Osteoblast (primary cell): ENCODE data around the gene TBC1D5. TPM values are rescaled to one million over a fixed set of nuclear protein-coding genes. Genes with fewer than 3 reads are reported as not detected.
"Not testable (repeated sequence)": the region's sequence is repeated elsewhere in the genome, so short reads cannot be mapped to it uniquely, and the experiment has no call there.

ENCODE experiments used
- DNase-seq: peaks from one replicate; pipeline ENCODE4 v3.0.0; 2011; ENCODE audit warnings: low spot score, mixed read lengths; ENCODE audit not compliant: insufficient read length; ENCODE audit errors: missing footprints
- H2AFZ ChIP-seq: 2 replicates; pipeline ENCODE4 v1.6.0; 2011; ENCODE audit warnings: mild to moderate bottlenecking, low read length
- H3K27ac ChIP-seq: 2 replicates; pipeline ENCODE4 v1.5.1; 2011; ENCODE audit warnings: mild to moderate bottlenecking, low read depth, low read length, moderate library complexity
- H3K27me3 ChIP-seq: 2 replicates; pipeline ENCODE4 v1.6.0; 2012; ENCODE audit warnings: mild to moderate bottlenecking, control low read depth, inconsistent platforms, low read length, moderate library complexity; ENCODE audit not compliant: insufficient read depth
- H3K36me3 ChIP-seq: 2 replicates; pipeline ENCODE4 v1.5.1; 2011; ENCODE audit warnings: mild to moderate bottlenecking, low read length, control low read depth, moderate library complexity; ENCODE audit not compliant: insufficient read depth
- H3K4me1 ChIP-seq: 2 replicates; pipeline ENCODE4 v1.5.1; 2011; ENCODE audit warnings: mild to moderate bottlenecking, low read length, control low read depth, moderate library complexity; ENCODE audit not compliant: insufficient read depth
- H3K4me2 ChIP-seq: 2 replicates; pipeline ENCODE4 v1.6.0; 2011; ENCODE audit warnings: mild to moderate bottlenecking, low read length; ENCODE audit not compliant: insufficient read depth
- H3K4me3 ChIP-seq: fragments of 200-600 bp; sonication (generic); 3 replicates; pipeline ENCODE4 v1.5.1; 2012; ENCODE audit warnings: mild to moderate bottlenecking, low read length, inconsistent platforms; ENCODE audit not compliant: insufficient read depth
- H3K79me2 ChIP-seq: 2 replicates; pipeline ENCODE4 v1.6.0; 2012; ENCODE audit warnings: mild to moderate bottlenecking, low read length, control low read depth, inconsistent platforms; ENCODE audit not compliant: insufficient read depth
- H3K9me3 ChIP-seq: 2 replicates; pipeline ENCODE4 v1.5.1; 2011; ENCODE audit warnings: low read depth, low read length, control low read depth
- H4K20me1 ChIP-seq: 2 replicates; pipeline ENCODE4 v1.6.0; 2012; ENCODE audit warnings: mild to moderate bottlenecking, low read length, control low read depth; ENCODE audit not compliant: insufficient read depth
- CTCF ChIP-seq: IDR thresholded peaks from 2 replicates; pipeline ENCODE4 v1.5.1; 2011; ENCODE audit warnings: mild to moderate bottlenecking, low read depth, low read length, moderate library complexity; ENCODE audit errors: extremely low read depth
- total RNA-seq: library from RNA; depleted of rRNA; stranded (reverse); fragments of >200 nt; gene quantifications from 2 replicates; pipeline ENCODE4 v1.2.3, GENCODE V29; 2012

Gene TBC1D5
- total RNA-seq, 1 donor, result 117 TPM

GRCh38 chr3:17394541-17395155 is 347.8 kb downstream of the TBC1D5 start:
- TF ChIP-seq CTCF, result no peak
- Histone ChIP-seq H3K79me2 (no peaks in the 10 kb centered on the region), H4K20me1 (no peaks in the 10 kb centered on the region), H3K4me3 (no peak overlapping the region), H3K9me3 (no peaks in the 10 kb centered on the region), H3K36me3 (no peaks in the 10 kb centered on the region), H3K27ac (no peak overlapping the region), H3K4me2 (no peak overlapping the region), H2AFZ (no peak overlapping the region), H3K4me1 (no peaks in the 10 kb centered on the region), H3K27me3 (no peaks in the 10 kb centered on the region)
- no peak for DNase-seq

GRCh38 chr3:17392516-17392915 is 349.9 kb downstream of the TBC1D5 start:
- DNase-seq, H3K27ac ChIP-seq: not testable (repeated sequence)

GRCh38 chr3:17390785-17391184 is 351.6 kb downstream of the TBC1D5 start:
- no peaks in the 10 kb centered on the region for H4K20me1 ChIP-seq
- H3K4me2 ChIP-seq, result no peak overlapping the region
- no peaks in the 10 kb centered on the region for H3K27me3 ChIP-seq
- H3K27ac ChIP-seq, result no peak overlapping the region
- H3K4me1 ChIP-seq, result no peaks in the 10 kb centered on the region
- H3K36me3 ChIP-seq, result no peaks in the 10 kb centered on the region
- no peaks in the 10 kb centered on the region for H3K79me2 ChIP-seq
- TF ChIP-seq CTCF, result no peak
- H2AFZ ChIP-seq, result no peak overlapping the region
- no peaks in the 10 kb centered on the region for H3K9me3 ChIP-seq
- H3K4me3 ChIP-seq, result no peak overlapping the region
- DNase-seq, result no peak

More at GRCh38 chr3:17392516-17392915, 349.9 kb downstream of the TBC1D5 start:
- H3K4me2 ChIP-seq, H3K9me3 ChIP-seq, H3K79me2 ChIP-seq, H3K27me3 ChIP-seq, H4K20me1 ChIP-seq, H2AFZ ChIP-seq, H3K4me3 ChIP-seq, H3K36me3 ChIP-seq, H3K4me1 ChIP-seq: not testable (repeated sequence)

- no peak for TF ChIP-seq CTCF
- H3K4me1 ChIP-seq, result no peaks in the 10 kb centered on the region
- no peak overlapping the region for H3K27ac ChIP-seq
- no peak overlapping the region for H2AFZ ChIP-seq
- no peak overlapping the region for H3K4me2 ChIP-seq
- H3K79me2 ChIP-seq, result no peaks in the 10 kb centered on the region
- H3K9me3 ChIP-seq, result no peaks in the 10 kb centered on the region
- H4K20me1 ChIP-seq, result no peaks in the 10 kb centered on the region
- H3K27me3 ChIP-seq, result no peaks in the 10 kb centered on the region
- no peaks in the 10 kb centered on the region for H3K36me3 ChIP-seq
- no peak for DNase-seq
- no peak overlapping the region for H3K4me3 ChIP-seq
Measured at GRCh38 chr3:17387108-17387507, 355.3 kb downstream of the TBC1D5 start.
